ENCODE measurements around the gene MAN2A2. TPM values are rescaled to one million over a fixed set of nuclear protein-coding genes. Genes with fewer than 3 reads are reported as not detected.

The MAN2A2 gene
- total RNA-seq, 2 donors from 2014 or later: 172 to 244 TPM

DNA sequence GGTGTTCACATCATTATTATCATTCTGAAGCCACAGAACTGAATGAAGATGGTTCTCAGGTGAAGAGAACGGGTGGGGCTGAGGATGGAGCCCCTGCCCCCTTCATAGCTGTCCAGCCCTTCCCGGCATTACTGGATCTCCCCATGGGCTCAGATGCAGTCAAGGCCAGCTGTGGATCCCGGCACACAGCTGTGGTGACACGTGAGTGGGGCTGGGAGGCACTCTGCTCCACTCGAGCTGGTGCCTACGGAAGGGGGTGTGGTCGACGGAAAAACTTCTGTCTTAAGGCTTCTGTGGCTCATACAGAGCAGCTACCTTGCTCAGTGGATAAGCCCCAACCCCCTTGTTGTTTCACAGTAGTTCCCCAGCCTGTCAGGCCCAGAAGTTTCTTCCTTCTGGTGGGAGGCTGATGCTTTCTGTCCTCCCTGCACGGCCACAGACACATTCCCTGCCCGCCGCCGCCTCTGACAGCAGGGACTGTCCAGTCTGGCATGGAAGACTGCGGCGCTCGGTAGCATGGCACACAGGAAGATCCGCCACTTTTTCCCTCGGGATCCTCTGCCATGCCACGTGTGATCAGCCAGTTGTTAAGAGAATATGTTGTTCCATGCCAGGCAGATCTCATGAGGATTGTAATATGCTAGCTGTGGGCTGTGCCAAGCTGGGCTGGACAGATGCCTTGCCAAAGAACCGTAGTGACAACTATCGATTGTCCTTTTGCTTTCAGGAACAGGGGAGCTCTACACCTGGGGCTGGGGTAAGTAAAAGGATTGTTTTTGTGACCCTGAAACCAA is 57.4 kb downstream of the MAN2A2 start:
- DNase-seq (ENCODE audit: low spot score) (no peak), ATAC-seq (no peak)
- Mint-ChIP-seq H3K27ac (no peak overlapping the region), H3K27me3 (no peaks in the 10 kb centered on the region), H3K4me3 (no peak overlapping the region), H3K4me1 (ENCODE audit: low read depth in 2 of 2) (peaks cover 0 to 5% of the 10 kb centered on the region in 2 donors), H3K36me3 (no peaks in the 10 kb centered on the region), H3K9me3 (no peaks in the 10 kb centered on the region)

- Mint-ChIP-seq H3K27ac (no peak overlapping the region), H3K9me3 (no peaks in the 10 kb centered on the region), H3K27me3 (no peaks in the 10 kb centered on the region), H3K36me3 (no peaks in the 10 kb centered on the region), H3K4me1 (ENCODE audit: low read depth in 2 of 2) (peaks cover 0 to 5% of the 10 kb centered on the region in 2 donors), H3K4me3 (no peak overlapping the region)
- ATAC-seq: no peak
- DNase-seq (ENCODE audit: low spot score): no peak
Measured at GRCh38 chr15:90962021-90962420, 58.9 kb downstream of the MAN2A2 start.

DNA sequence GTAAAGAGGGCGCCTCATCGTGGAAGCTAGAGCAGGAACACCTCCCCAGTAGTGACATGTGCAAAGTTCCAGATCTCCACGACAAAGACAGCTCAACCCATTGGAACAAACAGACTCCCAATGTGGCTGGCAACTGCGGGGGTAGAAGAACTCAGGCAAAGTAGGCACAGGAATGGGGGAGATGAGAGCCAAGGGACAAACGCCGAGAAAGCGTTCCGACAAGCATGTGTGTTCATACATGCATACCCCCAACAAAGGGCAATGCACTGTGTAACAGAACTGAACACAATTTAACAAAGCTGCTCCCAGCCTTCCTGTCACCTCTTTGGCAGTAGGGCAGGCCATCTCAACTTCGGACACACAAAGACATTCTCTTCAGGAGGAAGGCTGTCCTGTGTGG is 63.2 kb downstream of the MAN2A2 start:
- H3K27me3 Mint-ChIP-seq: no peaks in the 10 kb centered on the region
- no peaks in the 10 kb centered on the region for H3K9me3 Mint-ChIP-seq
- H3K4me3 Mint-ChIP-seq: no peak overlapping the region
- H3K4me1 Mint-ChIP-seq (ENCODE audit: low read depth in 2 of 2): peaks cover 0 to 2% of the 10 kb centered on the region in 2 donors
- no peak for DNase-seq (ENCODE audit: low spot score)
- H3K27ac Mint-ChIP-seq: no peak overlapping the region
- H3K36me3 Mint-ChIP-seq: no peaks in the 10 kb centered on the region
- ATAC-seq: no peak

GRCh38 chr15:90967206-90967605 is 64.1 kb downstream of the MAN2A2 start:
- DNase-seq (ENCODE audit: low spot score) (no peak), ATAC-seq (no peak)
- Mint-ChIP-seq H3K4me1 (ENCODE audit: low read depth in 2 of 2) (no peaks in the 10 kb centered on the region), H3K4me3 (no peak overlapping the region), H3K36me3 (no peaks in the 10 kb centered on the region), H3K27ac (no peak overlapping the region), H3K27me3 (no peaks in the 10 kb centered on the region), H3K9me3 (no peaks in the 10 kb centered on the region)

DNA sequence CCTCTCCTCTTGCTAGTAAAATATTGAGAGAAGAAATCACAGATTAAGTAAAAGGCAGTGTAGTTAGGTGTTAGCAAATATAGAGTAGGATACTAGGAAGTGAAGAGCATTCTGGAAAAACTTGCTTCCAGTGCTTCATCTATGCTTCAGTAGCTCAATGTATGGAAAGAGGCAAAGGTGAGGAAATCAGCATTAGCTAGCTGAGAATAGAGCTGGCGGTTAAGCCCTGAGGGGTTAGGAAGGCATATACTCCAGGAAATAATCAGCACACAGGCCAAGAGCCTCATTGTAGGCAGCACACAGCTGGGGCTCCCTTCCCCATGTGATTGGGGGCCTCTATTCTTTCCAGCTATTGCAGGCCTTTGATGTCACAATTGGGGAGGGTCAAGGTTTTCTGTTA is 65.3 kb downstream of the MAN2A2 start:
- ATAC-seq: no peak
- no peak overlapping the region for H3K4me3 Mint-ChIP-seq
- no peak overlapping the region for H3K27ac Mint-ChIP-seq
- no peaks in the 10 kb centered on the region for H3K27me3 Mint-ChIP-seq
- H3K9me3 Mint-ChIP-seq: no peaks in the 10 kb centered on the region
- no peak for DNase-seq (ENCODE audit: low spot score)
- no peaks in the 10 kb centered on the region for H3K36me3 Mint-ChIP-seq
- H3K4me1 Mint-ChIP-seq (ENCODE audit: low read depth in 2 of 2): no peaks in the 10 kb centered on the region

- DNase-seq (ENCODE audit: low spot score): no peak
- no peak overlapping the region for H3K27ac Mint-ChIP-seq
- no peak for ATAC-seq
- H3K27me3 Mint-ChIP-seq: no peaks in the 10 kb centered on the region
- no peak overlapping the region for H3K4me3 Mint-ChIP-seq
- no peaks in the 10 kb centered on the region for H3K9me3 Mint-ChIP-seq
- H3K4me1 Mint-ChIP-seq (ENCODE audit: low read depth in 2 of 2): no peaks in the 10 kb centered on the region
- peaks cover 14% of the 10 kb centered on the region for H3K36me3 Mint-ChIP-seq
Measured at GRCh38 chr15:90970274-90970673, 67.2 kb downstream of the MAN2A2 start.

DNA sequence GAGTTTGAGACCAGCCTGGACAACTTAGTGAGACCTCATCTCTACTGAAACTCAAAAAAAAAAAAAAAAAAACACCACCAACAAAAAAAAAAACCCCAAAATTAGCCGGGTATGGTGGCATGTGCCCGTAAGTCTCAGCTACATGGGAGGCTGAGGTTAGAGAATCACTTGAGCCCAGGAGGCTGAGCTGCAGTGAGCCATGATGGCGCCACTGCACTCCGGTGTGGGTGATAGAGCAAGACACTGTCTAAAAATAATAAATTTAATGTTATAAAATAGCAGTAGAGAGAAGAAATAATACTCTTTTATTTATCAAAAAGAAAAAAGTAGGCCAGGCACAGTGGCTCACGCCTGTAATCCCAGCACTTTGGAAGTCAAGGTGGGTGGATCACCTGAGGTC is 69.0 kb downstream of the MAN2A2 start:
- no peaks in the 10 kb centered on the region for H3K9me3 Mint-ChIP-seq
- peaks cover 14% of the 10 kb centered on the region for H3K36me3 Mint-ChIP-seq
- H3K27ac Mint-ChIP-seq: no peak overlapping the region
- no peak for DNase-seq (ENCODE audit: low spot score)
- no peaks in the 10 kb centered on the region for H3K4me1 Mint-ChIP-seq (ENCODE audit: low read depth in 2 of 2)
- no peak for ATAC-seq
- H3K4me3 Mint-ChIP-seq: no peak overlapping the region
- no peaks in the 10 kb centered on the region for H3K27me3 Mint-ChIP-seq

Other genes starting within 250 kb of the MAN2A2 start
- 10 to 100 TPM; 49.6 to 58.7 TPM for gene BLM, start 186.0 kb upstream of the MAN2A2 start, total RNA-seq
- 100 to 1,000 TPM; 528 to 679 TPM for gene FURIN, start 34.7 kb upstream of the MAN2A2 start, total RNA-seq
- gene FES, start 18.8 kb upstream of the MAN2A2 start, total RNA-seq: 100 to 1,000 TPM; 139 to 140 TPM
- gene HDDC3, start 29.2 kb downstream of the MAN2A2 start, total RNA-seq: 10 to 100 TPM; 23.4 to 30.5 TPM
- gene UNC45A, start 32.0 kb downstream of the MAN2A2 start, total RNA-seq: 10 to 100 TPM; 81.9 to 95.3 TPM
- 10 to 100 TPM; 10.8 to 29.2 TPM for gene RCCD1, start 51.6 kb downstream of the MAN2A2 start, total RNA-seq
- 100 to 1,000 TPM in 1 of 2 donors, 10 to 100 TPM in 1; 84.3 to 160 TPM for gene PRC1, start 91.2 kb downstream of the MAN2A2 start, total RNA-seq
- gene VPS33B, start 119.3 kb downstream of the MAN2A2 start, total RNA-seq: 10 to 100 TPM; 23.6 to 26.5 TPM
- not detected for gene SV2B, start 197.0 kb downstream of the MAN2A2 start, total RNA-seq

All from natural killer cell treated with Interleukin-12 subunit alpha and Interleukin-12 subunit beta and Interleukin-15 and Interleukin-18, amount 100 ng/mL, for 72 hours (primary cell).